HG03159 (cell line): ENCODE measurements around the gene ZNF182.
"Not testable (repeated sequence)": the region's sequence is repeated elsewhere in the genome, so short reads cannot be mapped to it uniquely, and the experiment has no call there.

Source experiments
- ATAC-seq: cut with Tn5 transposase; IDR thresholded peaks from one replicate; pipeline ENCODE4 v1.9.1; 2021; ENCODE audit warnings: mild to moderate bottlenecking, moderate library complexity; ENCODE audit not compliant: unreplicated experiment

ZNF182 gene

DNA sequence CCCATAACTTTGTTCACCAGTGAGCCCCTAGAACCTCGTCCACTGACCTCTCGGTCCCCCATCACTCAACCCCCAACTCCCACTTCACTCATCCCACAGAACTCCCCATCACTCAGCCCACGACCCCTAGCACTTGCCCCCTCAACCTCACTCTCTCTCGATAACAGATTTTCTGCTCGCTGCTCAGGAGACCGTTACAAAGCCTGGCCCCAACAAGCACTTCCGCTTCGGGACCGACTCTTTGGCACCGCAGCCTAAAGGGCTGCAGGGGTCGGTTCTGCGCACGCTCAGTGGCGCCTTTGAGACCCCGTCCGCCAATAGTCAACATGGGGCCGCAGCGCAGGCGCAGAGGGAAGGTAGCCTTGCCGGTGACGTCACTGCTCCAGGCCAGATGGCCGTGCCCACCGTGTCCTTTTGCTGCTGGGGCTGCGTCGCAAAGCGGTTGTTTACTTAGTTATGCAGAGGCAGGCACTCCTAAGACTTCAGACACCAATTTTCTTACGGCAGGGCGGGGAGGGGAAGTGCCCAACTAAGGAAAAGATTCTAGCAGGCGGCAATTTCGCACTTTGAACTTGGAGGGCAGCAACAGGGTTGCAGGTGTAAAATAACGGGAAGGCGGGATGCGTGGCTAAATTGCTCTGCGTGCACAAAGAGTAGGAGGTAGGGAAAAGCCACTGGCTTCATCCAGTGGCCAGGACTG, at the start of gene ZNF182:
TSS of gene ZNF182 (minus strand) at position 232 of the 700 bp plus-strand sequence. CDS start 1,380 bp downstream, outside the sequence.
- peak; percentile 92 for ATAC-seq

GRCh38 chrX:48046846-48047245, 43.1 kb upstream of the ZNF182 start:
- no peak for ATAC-seq

- ATAC-seq = no peak
These were observed 41.9 kb upstream of the ZNF182 start for GRCh38 chrX:48045410-48046311.

- ATAC-seq = no peak
These were observed 39.3 kb upstream of the ZNF182 start for GRCh38 chrX:48043056-48043455.

DNA sequence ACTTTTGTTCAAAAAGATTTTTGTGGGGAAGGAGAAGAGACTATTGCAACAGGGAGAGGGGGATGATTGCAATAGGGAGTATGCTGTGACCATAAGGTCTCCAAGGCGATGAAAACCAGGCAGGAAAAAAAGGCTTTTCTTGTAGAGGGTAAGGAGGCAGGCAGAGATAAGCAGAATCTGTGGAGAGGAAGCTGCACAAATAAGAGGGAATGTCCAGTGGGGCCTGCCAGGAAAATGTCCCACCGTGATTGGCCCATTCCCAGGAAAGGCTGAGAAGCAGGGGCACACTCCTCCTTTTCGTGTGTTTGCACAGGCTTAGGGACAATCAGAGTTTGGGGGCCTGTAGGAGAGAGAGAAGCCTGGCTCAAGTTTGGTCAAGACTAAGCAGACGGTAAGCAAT, 32.1 kb upstream of the ZNF182 start:
- ATAC-seq = no peak

GRCh38 chrX:48030641-48031173, 26.9 kb upstream of the ZNF182 start:
- not testable (repeated sequence) for ATAC-seq

DNA sequence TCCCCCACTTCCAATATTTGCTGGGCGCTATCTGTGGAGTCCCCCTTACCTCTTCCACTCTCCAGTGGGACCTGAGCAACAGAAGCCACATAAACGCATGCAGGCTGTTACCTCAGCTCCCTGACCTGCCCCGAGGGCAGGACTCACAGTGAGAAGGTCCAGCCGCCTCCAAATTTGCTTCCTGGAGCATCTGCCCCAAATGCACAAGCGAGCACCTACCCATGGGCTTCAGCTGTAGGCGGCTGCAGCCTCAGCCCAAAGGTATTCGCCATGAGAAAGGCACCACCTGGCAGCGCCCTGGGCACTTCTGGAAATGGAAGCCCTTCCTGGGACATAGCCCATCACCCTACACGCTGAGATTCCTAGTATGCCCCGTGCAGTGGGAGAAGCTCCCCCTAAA, 26.4 kb upstream of the ZNF182 start:
- no peak for ATAC-seq

GRCh38 chrX:48028091-48028490, 24.3 kb upstream of the ZNF182 start:
- no peak for ATAC-seq

GRCh38 chrX:48027545-48027944, 23.8 kb upstream of the ZNF182 start:
- not testable (repeated sequence) for ATAC-seq

DNA sequence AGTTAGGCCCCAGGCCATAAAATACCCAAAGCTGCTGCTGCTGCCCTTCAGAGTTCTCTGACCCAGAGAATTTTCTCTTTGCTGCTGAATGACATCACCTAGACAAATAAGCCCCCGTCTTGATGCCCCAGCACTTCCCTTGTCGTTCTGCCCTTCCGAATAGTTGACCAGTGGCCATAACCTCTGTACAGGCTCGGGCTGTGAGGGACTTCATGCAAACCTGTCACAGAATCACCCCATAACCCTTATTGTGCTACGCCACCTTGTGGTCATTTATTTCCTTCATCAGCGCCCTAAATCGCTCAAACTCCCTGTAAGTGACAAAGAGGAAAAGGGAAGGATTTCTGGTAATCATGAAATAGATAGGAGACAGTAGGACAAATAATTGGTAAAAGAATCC, 21.8 kb upstream of the ZNF182 start:
- ATAC-seq = no peak

GRCh38 chrX:48022738-48023137, 18.9 kb upstream of the ZNF182 start:
- ATAC-seq = no peak

GRCh38 chrX:48022100-48022499, 18.3 kb upstream of the ZNF182 start:
- ATAC-seq = no peak

- ATAC-seq = peak; percentile 65
These were observed 17.5 kb upstream of the ZNF182 start for GRCh38 chrX:48021026-48021900.

DNA sequence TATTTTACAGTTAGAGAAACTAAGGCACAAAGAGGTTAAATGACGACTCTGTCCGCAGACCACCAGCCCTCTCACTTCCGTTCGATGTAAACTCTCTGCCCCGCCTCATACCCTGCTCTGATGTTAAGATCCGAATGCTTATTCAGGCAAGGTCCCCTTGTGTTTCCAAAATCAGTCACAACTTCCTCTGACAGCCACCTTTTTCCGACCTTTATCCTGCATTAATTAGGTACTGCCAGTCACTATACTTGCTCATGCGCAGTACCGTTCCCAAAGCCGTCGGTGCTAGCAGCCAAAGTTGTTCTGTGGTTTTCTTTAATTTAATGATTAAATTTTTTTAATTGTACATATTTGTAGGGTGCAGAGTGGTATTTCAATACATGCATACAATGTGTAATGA, 16.7 kb upstream of the ZNF182 start:
- not testable (repeated sequence) for ATAC-seq

DNA sequence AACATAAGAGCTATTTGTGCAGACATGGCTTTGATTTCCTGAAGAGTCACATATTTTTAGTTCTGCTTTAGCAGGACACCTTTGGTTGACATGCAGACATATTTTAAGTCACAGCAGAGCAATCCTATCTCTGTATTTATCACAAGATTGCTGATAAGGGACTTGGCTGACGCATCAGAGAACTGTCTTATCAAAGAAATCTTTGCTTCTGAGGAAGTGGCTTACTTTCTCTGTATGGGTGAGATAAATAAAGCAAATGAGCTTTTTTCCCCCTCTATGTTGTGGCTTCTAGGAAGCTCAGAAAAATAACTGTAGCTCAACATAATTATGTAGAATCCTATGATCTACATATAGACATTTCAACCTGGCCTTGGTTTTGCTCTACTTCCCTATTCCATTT, 16.1 kb upstream of the ZNF182 start:
- not testable (repeated sequence) for ATAC-seq

DNA sequence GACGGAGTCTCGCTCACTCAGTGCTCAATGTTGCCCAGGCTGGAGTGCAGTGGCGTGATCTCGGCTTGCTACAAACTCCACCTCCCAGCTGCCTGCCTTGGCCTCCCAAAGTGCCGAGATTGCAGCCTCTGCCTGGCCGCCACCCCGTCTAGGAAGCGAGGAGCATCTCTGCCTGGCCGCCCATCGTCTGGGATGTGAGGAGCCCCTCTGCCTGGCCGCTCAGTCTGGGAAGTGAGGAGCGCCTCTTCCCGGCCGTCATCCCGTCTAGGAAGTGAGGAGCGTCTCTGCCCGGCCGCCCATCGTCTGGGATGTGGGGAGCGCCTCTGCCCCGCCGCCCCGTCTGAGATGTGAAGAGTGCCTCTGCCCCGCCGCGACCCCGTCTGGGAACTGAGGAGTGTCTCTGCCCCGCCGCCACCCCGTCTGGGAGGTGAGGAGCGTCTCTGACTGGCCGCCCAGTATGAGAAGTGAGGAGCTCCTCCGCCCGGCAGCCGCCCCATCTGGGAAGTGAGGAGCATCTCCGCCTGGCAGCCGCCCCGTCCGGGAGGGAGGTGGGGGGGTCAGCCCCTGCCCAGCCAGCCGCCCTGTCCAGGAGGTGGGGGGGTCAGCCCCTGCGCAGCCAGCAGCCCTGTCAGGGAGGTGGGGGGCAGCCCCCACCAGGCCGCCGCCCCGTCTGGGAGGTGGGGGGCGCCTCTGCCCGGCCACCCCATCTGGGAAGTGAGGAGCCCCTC, 13.0 kb upstream of the ZNF182 start:
- not testable (repeated sequence) for ATAC-seq

- not testable (repeated sequence) for ATAC-seq
These were observed 5.7 kb upstream of the ZNF182 start for GRCh38 chrX:48009445-48009960.

GRCh38 chrX:48006688-48007087, 2.9 kb upstream of the ZNF182 start, which contains the start of gene SPACA5:
TSS of gene SPACA5 (plus strand) at chrX:48006988. CDS start at chrX:48007803, 815 bp downstream.
- ATAC-seq = not testable (repeated sequence)

- ATAC-seq = no peak
These were observed 427 bp downstream of the ZNF182 start for GRCh38 chrX:48003367-48003757.

DNA sequence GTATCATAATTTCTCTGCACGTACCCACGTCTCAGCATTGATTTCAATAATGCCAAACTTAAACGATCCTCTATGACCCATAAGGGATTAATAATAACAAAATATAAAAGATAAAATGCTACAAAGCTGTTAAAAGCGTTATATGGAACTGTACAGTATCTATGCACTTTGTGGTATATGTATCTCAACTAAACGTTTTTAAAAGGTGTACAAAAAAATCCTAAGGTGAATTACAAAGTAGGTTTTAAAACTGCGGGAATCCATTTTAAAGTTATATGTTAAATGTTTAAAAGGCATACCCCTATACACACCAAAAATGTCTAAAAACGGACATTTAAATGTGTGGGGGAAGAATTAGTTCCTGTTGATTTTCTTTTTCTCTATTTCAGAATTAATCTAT, 860 bp downstream of the ZNF182 start:
- no peak for ATAC-seq
